CMK (cell line): ENCODE measurements around the gene MN1.

Experiments used
- DNase-seq: peaks from one replicate; pipeline ENCODE4 v3.0.0-alpha.2; 2010; ENCODE audit warnings: low read depth

Gene MN1

GRCh38 chr22:27785831-27786230 is 15.7 kb downstream of the MN1 start:
- DNase-seq = no peak

GRCh38 chr22:27784120-27784475 is 17.5 kb downstream of the MN1 start:
- no peak for DNase-seq

- no peak for DNase-seq
These were observed 18.0 kb downstream of the MN1 start for GRCh38 chr22:27783436-27784119.

GRCh38 chr22:27782088-27782487 is 19.5 kb downstream of the MN1 start:
- no peak for DNase-seq

GRCh38 chr22:27780161-27780575 is 21.4 kb downstream of the MN1 start:
- DNase-seq = no peak

- no peak for DNase-seq
These were observed 21.9 kb downstream of the MN1 start for GRCh38 chr22:27779643-27780042.

- no peak for DNase-seq
These were observed 23.1 kb downstream of the MN1 start for GRCh38 chr22:27778294-27779090.

GRCh38 chr22:27777128-27777527 is 24.4 kb downstream of the MN1 start:
- DNase-seq = no peak

GRCh38 chr22:27776650-27776958 is 25.0 kb downstream of the MN1 start:
- DNase-seq = no peak

GRCh38 chr22:27775758-27776649 is 25.6 kb downstream of the MN1 start:
- no peak for DNase-seq

- DNase-seq = no peak
These were observed 26.4 kb downstream of the MN1 start for GRCh38 chr22:27775087-27775698.

GRCh38 chr22:27774200-27774599 is 27.4 kb downstream of the MN1 start:
- DNase-seq = no peak

- no peak for DNase-seq
These were observed 28.5 kb downstream of the MN1 start for GRCh38 chr22:27772984-27773498.

GRCh38 chr22:27772081-27772983 is 29.2 kb downstream of the MN1 start:
- no peak for DNase-seq

- no peak for DNase-seq
These were observed 29.9 kb downstream of the MN1 start for GRCh38 chr22:27771637-27772036.

- DNase-seq = no peak
These were observed 32.5 kb downstream of the MN1 start for GRCh38 chr22:27769012-27769411.

- DNase-seq = no peak
These were observed 33.4 kb downstream of the MN1 start for GRCh38 chr22:27768027-27768653.

- DNase-seq = no peak
These were observed 34.9 kb downstream of the MN1 start for GRCh38 chr22:27766679-27767078.

GRCh38 chr22:27765706-27766291 is 35.8 kb downstream of the MN1 start:
- DNase-seq = no peak

GRCh38 chr22:27764722-27765236 is 36.8 kb downstream of the MN1 start:
- no peak for DNase-seq
